GM19324 (cell line): ENCODE measurements around the gene LRRC1.

Experiments
- ATAC-seq: cut with Tn5 transposase; IDR thresholded peaks from one replicate; pipeline ENCODE4 v1.9.1; 2021; ENCODE audit warnings: mild to moderate bottlenecking, moderate library complexity; ENCODE audit not compliant: unreplicated experiment, low FRiP score

The LRRC1 gene

DNA sequence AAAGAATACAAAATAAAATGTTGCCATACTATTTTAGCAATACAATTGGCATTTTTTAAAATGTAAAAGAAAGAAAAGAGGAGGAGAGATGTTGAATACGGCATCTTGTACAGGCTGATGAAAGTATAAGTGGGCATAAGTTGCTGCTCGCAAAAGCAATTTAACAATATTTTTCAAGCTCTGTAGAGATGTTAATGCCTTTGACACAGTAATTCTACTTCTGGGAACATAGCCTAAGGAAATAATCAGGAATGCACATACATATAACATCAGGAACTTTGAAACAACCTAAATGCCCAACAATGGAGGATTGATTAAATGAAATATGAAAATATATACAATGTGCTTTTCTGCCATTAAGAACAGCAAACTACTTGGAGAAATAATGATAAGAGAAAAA is 80.2 kb downstream of the LRRC1 start:
- no peak for ATAC-seq

DNA sequence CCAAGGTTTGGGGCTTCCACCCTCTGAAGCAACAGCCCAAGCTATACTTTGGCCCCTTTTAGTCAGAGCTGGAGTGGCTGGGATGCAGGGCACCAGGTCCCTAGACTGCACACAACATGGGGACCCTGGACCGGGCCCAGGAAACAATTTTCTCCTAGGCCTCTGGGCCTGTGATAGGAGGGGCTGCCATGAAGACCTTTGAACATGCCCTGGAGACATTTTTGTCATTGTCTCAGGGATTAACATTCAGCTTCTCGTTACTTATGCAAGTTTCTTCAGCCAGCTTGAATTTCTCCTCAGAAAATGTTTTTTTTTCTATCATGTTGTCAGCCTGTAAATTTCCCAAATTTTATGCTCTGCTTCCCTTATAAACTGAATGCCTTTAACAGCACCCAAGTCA is 82.3 kb downstream of the LRRC1 start:
- no peak for ATAC-seq

DNA sequence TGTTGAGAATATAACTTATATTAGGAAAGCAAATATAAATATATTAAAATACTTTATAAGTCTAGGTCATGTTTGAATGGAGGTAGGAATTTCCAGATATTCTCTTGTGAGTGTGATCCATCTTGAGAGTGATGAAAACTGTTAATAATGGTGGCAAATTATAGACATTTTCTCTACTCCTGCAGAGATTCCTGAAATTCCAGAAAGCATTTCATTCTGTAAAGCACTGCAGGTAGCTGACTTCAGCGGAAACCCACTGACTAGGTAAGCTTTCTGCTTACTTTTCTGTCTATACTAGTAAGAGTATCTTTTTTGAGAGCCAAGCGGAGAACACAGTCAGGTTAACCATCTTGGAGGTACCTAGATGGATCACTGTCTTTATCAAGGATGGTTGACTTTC is 84.0 kb downstream of the LRRC1 start:
- no peak for ATAC-seq

DNA sequence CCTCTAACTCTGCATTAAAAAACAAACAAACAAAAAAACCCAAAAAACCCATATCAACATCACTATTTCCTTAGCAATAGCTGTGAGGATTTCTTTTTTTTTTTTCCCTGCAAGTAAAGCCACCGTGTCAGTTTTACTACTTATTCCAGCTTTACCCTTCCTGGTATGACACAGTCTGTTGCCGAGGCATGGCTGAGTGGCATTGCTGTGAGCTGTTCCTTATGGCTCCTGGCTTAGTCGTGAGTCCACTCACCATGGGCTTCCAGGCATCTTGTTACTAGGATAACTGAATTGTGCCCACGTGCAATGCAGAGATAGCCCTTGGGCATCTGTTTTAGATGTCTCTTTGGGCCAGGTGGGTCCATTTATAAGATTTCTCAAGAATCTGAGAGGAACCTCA is 84.8 kb downstream of the LRRC1 start:
- ATAC-seq, result no peak

DNA sequence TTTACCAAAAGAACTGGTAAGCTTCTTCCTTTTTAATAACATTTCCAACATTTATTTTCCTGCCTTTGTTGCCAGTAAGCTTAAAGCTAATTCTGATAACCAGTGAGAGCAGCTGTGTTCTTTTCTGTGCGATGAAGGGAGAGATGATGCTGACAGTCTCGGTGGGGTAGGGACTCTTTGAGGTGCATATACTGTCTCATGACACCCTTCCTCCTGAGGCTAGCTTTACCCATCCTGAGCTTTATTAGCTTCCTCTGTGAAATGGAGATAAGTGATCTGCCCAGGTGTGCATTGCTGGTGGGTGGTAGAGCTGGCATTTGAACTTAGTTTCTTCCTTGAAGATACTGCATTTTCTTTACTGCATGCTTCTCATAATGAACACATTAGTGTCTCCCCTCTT is 92.5 kb downstream of the LRRC1 start:
- ATAC-seq, result no peak

DNA sequence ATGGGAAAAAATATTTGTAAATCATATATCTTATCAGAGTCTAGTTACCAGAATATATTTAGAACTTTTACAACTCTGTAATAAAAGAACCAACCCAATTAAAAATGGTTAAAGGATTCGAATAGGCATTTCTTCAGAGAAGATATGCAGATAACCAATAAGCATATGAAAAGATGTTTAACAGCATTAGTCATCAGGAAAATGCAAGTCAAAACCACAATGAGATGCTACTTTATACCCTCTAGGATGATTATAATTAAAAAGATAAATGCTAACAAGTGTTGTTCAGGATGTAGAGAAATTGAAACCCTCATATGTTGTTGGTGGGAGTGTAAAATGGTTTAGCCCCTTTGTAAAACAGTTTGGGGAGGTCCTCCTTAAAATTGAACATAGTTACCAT is 94.1 kb downstream of the LRRC1 start:
- no peak for ATAC-seq

DNA sequence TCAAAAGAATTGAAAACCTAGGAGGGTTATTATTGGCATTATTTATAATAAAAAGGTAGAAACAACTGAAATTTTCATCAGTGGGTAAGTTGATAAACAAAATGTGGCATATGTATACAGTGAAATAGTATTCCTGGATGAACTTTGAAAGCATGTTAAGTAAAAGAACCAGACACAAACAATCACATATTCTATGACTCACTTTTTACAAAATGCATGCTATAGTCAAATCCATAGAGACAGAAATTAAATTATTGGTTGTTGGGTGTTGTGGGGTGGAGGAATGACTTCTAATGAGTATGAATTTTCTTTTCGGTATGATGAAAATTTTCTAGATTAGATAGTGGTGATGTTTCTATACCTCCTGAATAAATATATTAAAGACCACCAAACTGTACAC is 94.6 kb downstream of the LRRC1 start:
- ATAC-seq, result no peak

DNA sequence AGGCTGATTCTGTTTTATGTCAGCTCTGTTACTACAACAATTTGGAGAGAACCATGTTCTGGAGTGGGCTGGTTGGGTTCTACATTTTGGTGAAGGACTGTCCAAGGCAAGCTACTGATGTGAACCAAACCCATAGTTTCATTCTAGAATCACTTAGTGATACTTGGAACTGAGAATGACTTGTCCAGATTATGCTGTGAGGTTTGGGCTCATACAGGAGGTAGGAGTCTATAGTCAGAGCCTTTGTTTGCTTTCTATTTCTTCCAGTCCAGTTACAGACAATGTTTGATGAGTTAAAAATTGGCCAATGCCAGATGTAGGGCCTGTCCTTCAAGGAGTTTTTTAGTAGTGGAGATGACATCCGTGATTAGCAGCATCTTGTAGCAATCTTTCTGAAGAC is 97.9 kb downstream of the LRRC1 start:
- peak; percentile 56 for ATAC-seq

DNA sequence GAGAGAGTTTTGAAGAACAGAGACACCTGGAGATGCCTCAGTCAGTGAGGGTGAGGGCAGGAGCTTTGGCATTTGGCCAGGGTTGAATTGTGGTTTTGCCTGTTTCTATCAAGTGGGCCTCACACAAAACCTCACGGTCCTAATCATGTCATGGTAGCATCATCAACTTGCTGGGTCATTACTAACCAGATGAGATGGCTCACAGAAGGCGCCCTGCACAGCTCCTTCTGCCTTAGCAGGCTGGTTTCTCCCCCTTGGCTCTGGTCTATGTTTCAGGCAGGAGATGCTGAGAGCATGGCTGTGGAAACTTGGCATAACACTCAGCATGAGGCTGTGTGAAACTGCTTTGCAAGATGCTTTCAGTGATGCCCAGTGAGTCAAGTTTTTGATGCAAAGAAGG is 99.3 kb downstream of the LRRC1 start:
- ATAC-seq, result peak; percentile 85

DNA sequence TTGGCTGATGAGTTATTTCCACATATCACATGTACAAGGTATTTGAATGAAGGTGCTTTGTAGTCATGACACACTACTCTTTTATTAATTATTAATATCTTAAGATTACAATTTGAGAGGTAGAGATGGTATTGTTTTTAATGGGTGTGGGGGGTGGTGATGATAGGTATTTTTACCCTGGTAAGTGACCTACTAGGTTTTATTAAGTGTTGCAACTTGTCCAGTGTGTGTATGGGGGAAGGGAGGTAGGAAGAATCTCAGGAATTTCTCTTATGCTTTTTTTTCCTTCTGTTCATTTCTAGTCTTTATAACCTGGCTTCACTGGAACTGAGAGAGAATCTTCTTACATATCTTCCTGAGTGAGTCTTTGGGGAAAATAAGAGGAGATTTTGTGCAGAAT is 101.4 kb downstream of the LRRC1 start:
- no peak for ATAC-seq

DNA sequence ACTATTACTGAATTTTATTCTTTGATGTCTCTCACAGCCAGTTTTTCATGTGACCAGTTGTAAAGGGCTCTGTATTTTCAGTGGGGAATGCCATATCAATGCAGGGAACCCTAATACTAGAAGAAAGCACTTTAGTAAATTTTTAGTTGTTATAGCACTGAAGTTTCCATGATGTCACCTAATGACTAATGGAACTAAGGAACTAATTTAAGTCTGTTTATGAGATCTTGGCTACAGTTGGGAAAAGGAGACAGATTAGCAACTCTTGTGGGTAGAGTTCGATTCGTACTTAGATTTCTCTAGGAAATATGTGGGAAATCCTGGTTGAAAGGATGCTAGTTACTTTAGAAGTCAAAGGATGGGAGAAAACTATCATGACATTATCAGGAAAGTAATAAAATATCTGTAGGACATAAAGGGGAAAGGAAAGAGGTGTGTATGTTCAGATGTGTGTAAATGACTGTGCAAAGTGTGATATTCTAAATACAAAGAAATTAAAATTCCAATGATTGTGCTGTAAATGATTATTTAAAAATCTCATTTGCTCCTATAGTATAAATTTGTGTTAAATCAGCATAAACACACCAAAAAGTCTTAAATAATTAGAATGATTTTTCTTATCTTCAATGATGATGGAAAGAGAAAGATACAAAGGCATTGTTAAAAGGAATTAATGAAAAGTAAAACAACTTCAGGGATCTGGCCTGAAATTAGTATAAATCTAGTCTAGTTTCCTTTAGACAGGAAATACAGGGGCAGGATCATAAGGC is 103.4 kb downstream of the LRRC1 start:
- ATAC-seq, result no peak

DNA sequence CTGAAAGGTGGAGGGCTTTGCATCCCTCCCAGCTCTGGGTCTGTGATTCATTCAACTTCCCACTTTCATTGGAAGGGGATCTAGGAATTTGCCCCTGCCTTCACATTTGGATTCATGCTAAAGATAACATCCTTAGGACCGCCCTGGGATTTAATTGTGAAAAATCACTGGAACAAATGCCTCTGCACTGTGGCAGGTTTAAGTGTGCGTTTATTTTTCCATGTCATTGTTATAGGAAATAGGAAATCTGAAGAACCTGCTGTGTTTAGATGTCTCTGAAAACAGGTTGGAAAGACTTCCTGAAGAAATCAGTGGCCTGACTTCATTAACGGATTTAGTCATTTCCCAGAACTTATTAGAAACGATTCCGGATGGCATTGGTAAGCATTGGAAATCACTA is 104.7 kb downstream of the LRRC1 start:
- no peak for ATAC-seq

DNA sequence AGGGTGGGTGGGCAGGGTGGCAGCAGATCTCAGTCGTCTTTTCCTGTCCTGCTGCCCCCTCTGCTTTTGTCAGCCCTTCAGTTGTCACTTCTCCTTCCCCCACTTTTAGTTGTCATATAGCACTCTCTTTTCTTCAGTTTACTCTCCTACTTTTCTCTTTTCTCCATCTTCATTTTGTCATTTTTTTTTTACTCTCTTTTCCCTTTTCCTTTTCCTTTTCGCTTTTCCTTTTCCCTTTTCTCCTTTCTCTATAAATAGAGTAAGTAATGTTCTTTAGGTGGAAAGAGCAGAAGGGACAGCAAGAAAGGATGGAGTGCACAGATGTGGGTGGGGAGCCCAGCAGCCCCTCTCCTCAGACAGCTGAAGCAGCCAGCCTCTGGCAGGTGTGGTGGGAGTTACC is 108.6 kb downstream of the LRRC1 start:
- ATAC-seq, result no peak

DNA sequence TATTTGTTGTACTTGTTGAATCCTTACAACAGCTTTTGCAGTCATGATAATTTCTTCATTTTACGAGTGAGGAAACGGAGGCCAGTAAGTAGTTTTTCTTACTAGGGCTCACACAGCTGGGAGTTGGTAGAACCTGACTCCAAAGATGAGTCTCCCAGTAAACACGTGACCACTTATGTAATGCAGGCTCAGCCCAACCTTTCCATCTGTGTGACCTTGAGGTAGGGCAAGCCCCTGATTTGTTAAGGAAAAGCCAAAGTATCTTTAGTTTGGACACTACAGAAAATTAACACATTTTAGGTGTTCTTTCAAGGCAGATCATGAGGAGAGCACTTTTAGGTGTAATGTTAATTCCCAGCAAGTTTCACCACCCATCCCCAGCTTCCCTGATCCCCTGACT is 111.3 kb downstream of the LRRC1 start:
- no peak for ATAC-seq

DNA sequence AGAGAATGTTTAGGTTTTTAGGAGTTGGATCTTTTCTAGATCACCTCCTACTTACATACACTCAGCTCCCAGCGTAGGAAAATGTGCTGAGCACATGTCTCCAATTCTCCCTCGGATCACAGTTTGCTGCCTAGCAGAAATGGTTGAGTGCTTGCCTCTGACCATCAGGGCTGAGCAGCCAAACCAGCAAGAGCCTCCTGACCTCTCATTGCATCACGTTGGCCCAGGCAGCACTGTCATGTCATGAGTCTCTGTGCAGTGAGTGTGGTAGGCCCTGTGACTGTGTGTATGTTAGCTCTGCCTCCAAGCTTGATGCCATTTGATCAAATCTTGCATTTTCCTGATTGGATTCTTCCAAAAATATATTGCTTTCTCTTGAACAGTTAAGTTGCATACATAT is 112.0 kb downstream of the LRRC1 start:
- no peak for ATAC-seq

DNA sequence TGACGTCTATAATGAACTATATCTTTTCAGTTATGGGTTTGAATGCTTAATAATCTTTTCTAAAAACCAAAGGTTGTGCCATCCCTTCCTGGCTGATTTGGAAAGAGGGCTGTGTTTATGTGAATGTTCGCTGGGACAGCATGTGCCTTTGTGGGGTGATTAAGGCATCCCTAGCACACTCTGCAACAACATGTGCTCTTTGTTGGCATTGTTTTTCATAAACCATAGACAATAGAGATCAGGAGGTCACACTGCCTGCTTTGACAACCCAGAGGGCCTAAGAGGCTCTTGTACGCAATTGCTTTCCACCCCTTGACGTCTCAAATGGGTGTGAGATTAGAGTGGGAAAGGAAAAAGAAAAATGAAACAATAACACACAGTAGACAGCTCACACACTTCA is 116.0 kb downstream of the LRRC1 start:
- no peak for ATAC-seq

DNA sequence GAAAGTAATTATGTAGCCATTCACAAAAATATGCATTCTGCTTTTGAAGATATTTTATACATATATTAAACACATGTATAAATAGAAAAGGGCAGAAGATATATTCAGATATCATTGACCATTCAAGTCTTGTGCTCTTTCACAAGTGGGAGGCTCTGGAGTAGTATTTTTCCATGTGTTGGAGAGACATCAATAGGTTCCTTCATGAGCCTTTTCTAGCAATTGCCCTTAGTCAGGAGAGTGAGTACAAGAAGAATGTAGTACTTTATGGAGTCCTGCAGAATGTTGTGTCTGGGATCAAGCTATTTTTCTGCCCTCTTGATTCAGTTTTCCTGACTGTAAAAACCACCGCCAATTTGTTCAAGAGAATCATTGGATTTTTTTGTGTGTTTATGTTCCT is 117.9 kb downstream of the LRRC1 start:
- no peak for ATAC-seq

DNA sequence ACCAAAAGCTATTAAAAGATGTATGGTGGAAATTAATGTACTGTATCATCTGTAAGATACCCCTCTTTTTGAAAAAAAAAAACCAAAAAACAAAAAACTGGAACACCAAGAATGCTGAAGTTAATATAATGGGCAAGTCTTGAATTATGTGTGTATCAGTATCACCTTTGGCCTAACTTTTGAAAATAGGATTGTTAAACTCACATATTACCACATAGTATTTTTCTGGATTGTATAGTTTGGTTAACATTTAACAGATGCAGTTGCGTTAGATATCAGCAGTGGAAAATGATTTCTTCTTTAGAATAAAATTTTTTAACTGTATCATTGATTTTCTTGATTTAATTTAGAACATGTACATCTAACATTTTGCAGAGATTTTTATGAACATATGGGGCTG is 118.5 kb downstream of the LRRC1 start:
- no peak for ATAC-seq

DNA sequence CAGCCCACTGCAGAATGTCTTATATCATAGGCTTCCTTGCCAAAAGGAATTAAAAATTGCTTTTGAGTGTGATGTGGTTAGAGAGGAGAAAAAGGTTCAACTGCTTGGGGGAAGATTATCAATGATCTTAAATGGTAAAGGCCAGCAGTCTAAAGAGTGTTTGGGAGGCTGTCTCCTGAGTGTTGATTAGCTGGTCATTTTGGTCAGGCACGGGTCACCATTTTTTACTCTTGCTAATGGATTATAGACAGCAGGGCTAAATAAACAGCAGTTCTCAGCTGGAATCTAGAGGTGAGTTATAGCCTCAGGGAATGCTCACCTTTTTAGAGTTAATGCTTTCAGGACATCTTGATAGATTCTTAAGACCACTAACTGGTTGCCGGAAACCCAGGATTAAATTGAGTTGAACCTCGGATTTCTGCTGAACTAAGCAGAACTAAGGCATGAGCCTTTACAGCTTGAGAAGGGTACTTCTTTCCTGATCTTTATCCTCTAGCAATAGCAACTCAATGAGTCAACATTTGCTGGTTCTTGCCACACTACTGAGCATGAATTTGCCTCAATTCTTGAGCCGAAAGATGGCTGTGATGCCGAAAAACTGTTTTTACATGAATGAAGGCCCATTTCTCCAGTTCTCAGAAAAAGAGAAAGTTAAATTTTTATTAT is 120.4 kb downstream of the LRRC1 start:
- ATAC-seq, result no peak

DNA sequence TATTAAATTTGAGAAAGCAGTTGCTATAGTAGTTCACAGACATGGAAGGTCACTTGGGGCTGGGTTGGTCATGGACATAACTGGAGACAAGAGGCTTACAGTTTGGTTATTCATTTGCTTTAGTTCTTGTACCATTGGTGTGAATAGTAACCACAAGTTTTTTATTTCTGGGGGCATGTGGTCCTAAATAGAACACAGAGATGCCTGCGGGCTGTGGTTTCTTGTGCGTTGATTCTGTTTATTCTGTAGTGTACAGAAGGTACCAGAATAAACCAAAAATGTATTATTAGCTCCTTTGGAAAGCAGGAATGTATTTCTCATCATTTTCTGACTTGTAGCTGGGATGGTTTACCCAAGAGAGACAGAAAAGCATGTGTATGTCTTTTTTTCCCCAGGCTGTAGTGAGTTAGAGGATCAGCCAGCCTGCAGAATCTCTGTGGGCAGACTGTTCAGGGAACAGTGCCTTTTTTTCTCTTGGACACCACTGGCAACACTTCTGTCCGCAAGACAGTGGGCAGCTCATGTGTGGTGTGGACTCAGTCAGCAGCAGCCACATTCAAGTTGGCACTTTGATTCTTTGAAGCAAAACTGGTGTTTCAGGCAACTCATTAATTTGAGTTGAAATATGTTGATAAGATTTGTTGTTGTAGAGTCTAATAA is 122.1 kb downstream of the LRRC1 start:
- ATAC-seq, result peak; percentile 57

DNA sequence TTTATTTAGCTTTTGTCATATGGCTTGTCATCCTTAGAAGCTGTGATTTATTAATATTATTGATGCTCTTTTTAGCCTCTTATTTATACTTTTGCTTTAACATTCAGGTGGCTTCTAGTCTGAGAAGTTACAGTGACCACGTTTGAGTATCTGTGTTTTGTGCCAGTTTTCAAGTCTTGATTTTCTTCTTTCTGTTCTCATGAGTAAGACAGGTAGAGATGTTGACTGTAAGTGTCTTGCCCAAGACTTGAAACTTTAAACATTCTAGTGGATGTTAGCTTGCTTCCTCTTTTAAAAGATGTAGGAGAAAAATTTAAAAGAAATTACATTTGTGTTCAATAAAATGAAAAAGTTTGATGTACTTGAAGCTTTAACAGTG is 122.6 kb downstream of the LRRC1 start:
- ATAC-seq, result peak; percentile 61
